ENCODE measurements around the gene SUPT6H. TPM values are rescaled to one million over a fixed set of nuclear protein-coding genes. Genes with fewer than 3 reads are reported as not detected.

Gene SUPT6H
- total RNA-seq, 4 donors from 2014 or later, result 50.8 to 167 (median 61.6) TPM

DNA sequence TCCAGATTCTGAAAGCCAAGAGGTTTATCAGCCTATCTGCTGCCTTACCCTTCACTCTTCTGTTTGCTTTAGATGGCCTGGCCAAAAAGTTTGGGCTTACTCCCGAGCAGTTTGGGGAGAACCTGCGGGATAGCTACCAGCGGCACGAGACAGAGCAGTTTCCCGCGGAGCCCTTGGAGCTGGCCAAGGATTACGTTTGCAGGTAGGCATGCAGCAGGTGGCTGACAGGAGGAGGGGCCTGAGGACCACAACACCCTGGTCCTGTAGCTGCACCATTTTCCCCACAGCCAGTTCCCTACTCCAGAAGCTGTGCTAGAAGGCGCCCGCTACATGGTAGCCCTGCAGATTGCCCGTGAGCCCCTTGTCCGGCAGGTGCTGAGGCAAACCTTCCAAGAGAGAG lies 20.6 kb downstream of the SUPT6H start:
- Histone ChIP-seq H3K4me3 (no peak overlapping the region), H3K27me3 (no peaks in the 10 kb centered on the region), H3K36me3 (peaks cover 0 to 96% (median 47%) of the 10 kb centered on the region in 4 donors), H3K27ac (no peak overlapping the region), H3K9me3 (no peaks in the 10 kb centered on the region), H3K4me1 (no peaks in the 10 kb centered on the region)
- intact Hi-C loops (cut with DNase I; ENCODE audit: low total_unique reads) (no loop called here), in situ Hi-C loops (cut with MboI; ENCODE audit: low pct_ligation_motif_present in 1 of 4, low pct_unique_long_range_greater_than_20kb in 1 of 4, low sequenced_read_pairs in 3 of 4) (no loop called here)
- TF ChIP-seq EP300 (IDR thresholded peaks at IDR 0.05; ENCODE audit: low read depth) (no peak), CTCF (IDR thresholded peaks at IDR 0.05) (no peak), POLR2A (IDR thresholded peaks at IDR 0.05) (no peak)
- no peak for DNase-seq
- 96% methylated on average over 11 of the region's 11 CpGs; no CpG with 5 or more reads in 1 of the 2 donors for WGBS, 2 donors (ENCODE audit: low coverage in 1 of 2)

GRCh38 chr17:28684963-28685362 lies 23.0 kb downstream of the SUPT6H start:
- Histone ChIP-seq H3K27me3 (no peaks in the 10 kb centered on the region), H3K36me3 (peaks cover 0 to 98% (median 49%) of the 10 kb centered on the region in 4 donors), H3K4me3 (no peak overlapping the region), H3K4me1 (no peaks in the 10 kb centered on the region), H3K9me3 (no peaks in the 10 kb centered on the region), H3K27ac (no peak overlapping the region)
- peak; percentile 35 for DNase-seq
- WGBS, 2 donors (ENCODE audit: low coverage in 1 of 2), result 63% methylated on average over 3 of the region's 3 CpGs; no CpG with 5 or more reads in 1 of the 2 donors
- in situ Hi-C loops (cut with MboI; ENCODE audit: low pct_ligation_motif_present in 1 of 4, low pct_unique_long_range_greater_than_20kb in 1 of 4, low sequenced_read_pairs in 3 of 4), result no loop called here
- peak in 2 of 5 experiments; percentile 27 to 32 for TF ChIP-seq CTCF (IDR thresholded peaks at IDR 0.05)
- peak in 2 of 3 donors; percentile 61 to 68 for TF ChIP-seq POLR2AphosphoS5 (IDR thresholded peaks at IDR 0.05)
- no peak for TF ChIP-seq POLR2A (IDR thresholded peaks at IDR 0.05)
- intact Hi-C loops (cut with DNase I; ENCODE audit: low total_unique reads), result no loop called here

DNA sequence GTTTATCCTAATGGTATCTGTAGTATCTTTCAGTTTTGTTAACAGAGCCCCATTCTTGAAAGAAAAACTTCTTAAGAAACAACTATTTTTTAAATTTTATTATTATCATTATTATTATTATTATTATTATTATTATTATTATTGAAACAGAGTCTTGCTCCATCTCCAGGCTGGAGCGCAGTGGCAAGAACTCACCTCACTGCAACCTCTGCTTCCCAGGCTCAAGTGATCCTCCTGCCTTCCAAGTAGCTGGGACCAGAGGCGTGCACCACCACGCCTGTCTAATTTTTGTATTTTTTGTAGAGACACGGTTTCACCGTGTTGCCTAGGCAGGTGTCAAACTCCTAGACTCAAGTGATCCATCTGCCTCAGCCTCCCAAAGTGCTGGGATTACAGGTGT lies 23.4 kb downstream of the SUPT6H start:
- intact Hi-C loops (cut with DNase I; ENCODE audit: low total_unique reads), result no loop called here
- in situ Hi-C loops (cut with MboI; ENCODE audit: low pct_ligation_motif_present in 1 of 4, low pct_unique_long_range_greater_than_20kb in 1 of 4, low sequenced_read_pairs in 3 of 4), result no loop called here
- TF ChIP-seq POLR2A (IDR thresholded peaks at IDR 0.05) (no peak), CTCF (IDR thresholded peaks at IDR 0.05) (no peak), POLR2AphosphoS5 (IDR thresholded peaks at IDR 0.05) (no peak), EP300 (IDR thresholded peaks at IDR 0.05; ENCODE audit: low read depth) (no peak)
- Histone ChIP-seq H3K4me3 (no peak overlapping the region), H3K36me3 (peaks cover 0 to 98% (median 49%) of the 10 kb centered on the region in 4 donors), H3K27me3 (no peaks in the 10 kb centered on the region), H3K27ac (no peak overlapping the region), H3K4me1 (no peaks in the 10 kb centered on the region), H3K9me3 (no peaks in the 10 kb centered on the region)
- WGBS, 2 donors (ENCODE audit: low coverage in 1 of 2), result 86 to 100% methylated on average over 1 to 5 of the region's 5 CpGs
- no peak for DNase-seq

DNA sequence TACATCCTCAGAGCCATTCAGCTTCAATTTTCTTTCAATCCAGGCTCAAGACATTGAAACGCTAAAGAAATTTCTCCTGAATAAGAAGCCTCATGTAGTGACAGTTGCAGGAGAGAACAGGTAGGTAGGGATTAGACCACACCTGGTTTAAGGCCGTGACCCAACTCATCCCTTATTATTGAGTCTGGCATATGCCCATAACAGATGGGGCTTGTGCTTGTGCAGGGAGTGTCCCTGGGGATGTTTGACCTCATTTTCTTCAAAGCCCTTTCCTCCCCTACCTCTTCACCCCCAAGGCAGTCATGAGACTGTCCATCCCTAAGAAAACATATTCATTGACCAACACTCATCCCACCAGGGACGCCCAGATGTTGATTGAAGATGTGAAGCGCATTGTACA lies 24.3 kb downstream of the SUPT6H start:
- no peak overlapping the region for H3K4me3 ChIP-seq
- in situ Hi-C loops (cut with MboI; ENCODE audit: low pct_ligation_motif_present in 1 of 4, low pct_unique_long_range_greater_than_20kb in 1 of 4, low sequenced_read_pairs in 3 of 4) (no loop called here), intact Hi-C loops (cut with DNase I; ENCODE audit: low total_unique reads) (no loop called here)
- peaks cover 0 to 99% (median 50%) of the 10 kb centered on the region in 4 donors for H3K36me3 ChIP-seq
- DNase-seq, result no peak
- H3K9me3 ChIP-seq, result no peaks in the 10 kb centered on the region
- TF ChIP-seq POLR2AphosphoS5 (IDR thresholded peaks at IDR 0.05), result no peak
- 94 to 97% methylated on average over 4 of the region's 4 CpGs for WGBS, 2 donors (ENCODE audit: low coverage in 1 of 2)
- no peak overlapping the region for H3K27ac ChIP-seq
- H3K4me1 ChIP-seq, result no peaks in the 10 kb centered on the region
- H3K27me3 ChIP-seq, result no peaks in the 10 kb centered on the region

DNA sequence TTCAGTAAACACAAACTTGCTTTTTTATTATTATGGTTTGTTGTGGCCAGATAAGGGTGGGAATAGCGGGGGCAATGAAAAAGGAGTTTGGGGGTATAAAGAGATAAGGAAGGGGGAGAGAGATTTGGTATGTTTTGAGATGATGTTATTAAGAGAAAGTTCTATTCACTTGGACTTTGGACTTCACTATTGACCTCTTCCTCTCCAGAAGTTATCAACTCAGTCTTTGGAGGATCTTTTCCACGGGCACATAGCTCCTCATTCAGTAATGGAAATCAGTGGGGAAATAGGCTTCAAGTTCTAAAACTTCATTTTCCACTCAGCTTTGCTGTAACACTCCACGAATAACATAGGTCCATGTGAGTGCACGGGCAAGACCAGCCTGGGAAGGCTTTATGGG lies 26.5 kb downstream of the SUPT6H start:
- intact Hi-C loops (cut with DNase I; ENCODE audit: low total_unique reads) (no loop called here), in situ Hi-C loops (cut with MboI; ENCODE audit: low pct_ligation_motif_present in 1 of 4, low pct_unique_long_range_greater_than_20kb in 1 of 4, low sequenced_read_pairs in 3 of 4) (no loop called here)
- H3K4me1 ChIP-seq, result no peaks in the 10 kb centered on the region
- peaks cover 0 to 88% (median 44%) of the 10 kb centered on the region in 4 donors for H3K36me3 ChIP-seq
- TF ChIP-seq POLR2A (IDR thresholded peaks at IDR 0.05) (no peak), POLR2AphosphoS5 (IDR thresholded peaks at IDR 0.05) (no peak), CTCF (IDR thresholded peaks at IDR 0.05) (no peak), EP300 (IDR thresholded peaks at IDR 0.05; ENCODE audit: low read depth) (no peak)
- 91 to 92% methylated on average over 4 of the region's 4 CpGs for WGBS, 2 donors (ENCODE audit: low coverage in 1 of 2)
- no peaks in the 10 kb centered on the region for H3K27me3 ChIP-seq
- H3K4me3 ChIP-seq, result no peak overlapping the region
- no peak for DNase-seq
- H3K9me3 ChIP-seq, result no peaks in the 10 kb centered on the region
- no peak overlapping the region for H3K27ac ChIP-seq

All from transverse colon (tissue), 4 donors.